WI38 (cell line): Measurements from ENCODE around the gene MARS1.
A peak's percentile ranks its signal among the peaks of the same experiment; 100 is the strongest.
"Not testable (repeated sequence)": the region's sequence is repeated elsewhere in the genome, so short reads cannot be mapped to it uniquely, and the experiment has no call there.

Experiments
- H3K4me3 ChIP-seq: 2 replicates; pipeline ENCODE4 v1.5.1; 2011; ENCODE audit warnings: low read depth, mild to moderate bottlenecking, control low read depth, low read length
- TF ChIP-seq, protein P1 (sequence below): IDR thresholded peaks from 2 replicates; pipeline ENCODE4 v1.5.1; 2012; ENCODE audit warnings: low read depth, mild to moderate bottlenecking, control low read depth, low read length

Gene MARS1

GRCh38 chr12:57489157-57489641, 1.3 kb downstream of the MARS1 start:
- H3K4me3 ChIP-seq, result peak overlapping the region; percentile 99
- TF ChIP-seq, protein P1, sequence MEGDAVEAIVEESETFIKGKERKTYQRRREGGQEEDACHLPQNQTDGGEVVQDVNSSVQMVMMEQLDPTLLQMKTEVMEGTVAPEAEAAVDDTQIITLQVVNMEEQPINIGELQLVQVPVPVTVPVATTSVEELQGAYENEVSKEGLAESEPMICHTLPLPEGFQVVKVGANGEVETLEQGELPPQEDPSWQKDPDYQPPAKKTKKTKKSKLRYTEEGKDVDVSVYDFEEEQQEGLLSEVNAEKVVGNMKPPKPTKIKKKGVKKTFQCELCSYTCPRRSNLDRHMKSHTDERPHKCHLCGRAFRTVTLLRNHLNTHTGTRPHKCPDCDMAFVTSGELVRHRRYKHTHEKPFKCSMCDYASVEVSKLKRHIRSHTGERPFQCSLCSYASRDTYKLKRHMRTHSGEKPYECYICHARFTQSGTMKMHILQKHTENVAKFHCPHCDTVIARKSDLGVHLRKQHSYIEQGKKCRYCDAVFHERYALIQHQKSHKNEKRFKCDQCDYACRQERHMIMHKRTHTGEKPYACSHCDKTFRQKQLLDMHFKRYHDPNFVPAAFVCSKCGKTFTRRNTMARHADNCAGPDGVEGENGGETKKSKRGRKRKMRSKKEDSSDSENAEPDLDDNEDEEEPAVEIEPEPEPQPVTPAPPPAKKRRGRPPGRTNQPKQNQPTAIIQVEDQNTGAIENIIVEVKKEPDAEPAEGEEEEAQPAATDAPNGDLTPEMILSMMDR, result no peak

DNA sequence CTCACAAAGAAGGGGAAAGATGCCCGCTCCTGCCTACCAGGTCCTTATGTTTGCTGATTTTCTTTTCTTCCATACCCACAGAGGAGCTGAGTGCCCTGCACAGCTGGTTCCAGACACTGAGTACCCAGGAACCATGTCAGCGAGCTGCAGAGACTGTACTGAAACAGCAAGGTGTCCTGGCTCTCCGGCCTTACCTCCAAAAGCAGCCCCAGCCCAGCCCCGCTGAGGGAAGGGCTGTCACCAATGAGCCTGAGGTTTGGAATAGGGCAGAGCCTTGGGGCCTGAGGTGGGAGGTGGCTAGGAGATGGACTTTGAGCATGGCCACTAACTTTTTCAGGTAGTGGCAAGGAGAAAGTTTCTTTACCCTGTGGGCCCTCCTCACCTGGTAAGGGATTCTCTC, 2.3 kb downstream of the MARS1 start:
- TF ChIP-seq, protein P1, result no peak
- no peak overlapping the region for H3K4me3 ChIP-seq

DNA sequence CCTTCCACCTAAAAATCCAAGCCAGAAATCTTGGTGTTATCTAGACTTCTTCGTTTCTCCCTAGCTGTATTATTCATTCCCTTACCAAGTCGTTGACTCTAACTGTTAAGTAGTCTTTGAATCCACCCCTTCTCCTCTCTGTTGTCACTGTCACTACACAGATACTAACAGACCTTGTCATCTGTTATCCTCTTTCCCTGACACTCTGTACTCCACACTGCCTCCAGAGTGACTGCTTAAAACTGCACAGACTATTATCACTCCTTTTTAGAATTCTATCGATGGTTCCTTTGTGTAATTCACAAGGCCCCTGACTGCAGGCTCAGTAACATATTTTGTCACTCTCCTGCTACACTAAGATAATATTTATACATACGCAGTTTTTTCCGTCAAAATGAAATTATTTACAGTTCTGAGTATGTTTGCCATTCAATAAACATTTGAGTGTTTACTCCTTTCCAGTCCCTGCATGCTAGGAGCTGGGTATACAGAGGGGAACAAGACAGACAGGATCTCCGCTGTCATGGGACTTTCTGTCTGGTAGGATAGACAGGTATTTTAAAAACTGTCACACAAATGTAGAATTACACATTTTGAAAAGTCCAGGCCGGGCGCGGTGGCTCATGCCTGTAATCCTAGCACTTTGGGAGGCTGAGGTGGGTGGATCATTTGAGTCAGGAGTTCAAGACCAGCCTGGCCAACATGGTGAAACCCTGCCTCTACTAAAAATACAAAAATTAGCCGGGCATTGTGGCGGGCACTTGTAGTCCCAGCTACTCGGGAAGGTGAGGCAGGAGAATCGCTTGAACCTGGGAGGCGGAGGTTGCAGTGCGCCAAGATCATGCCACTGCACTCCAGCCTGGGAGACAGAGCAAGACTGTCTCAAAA, 3.8 kb downstream of the MARS1 start:
- no peak overlapping the region for H3K4me3 ChIP-seq
- TF ChIP-seq, protein P1, result no peak

DNA sequence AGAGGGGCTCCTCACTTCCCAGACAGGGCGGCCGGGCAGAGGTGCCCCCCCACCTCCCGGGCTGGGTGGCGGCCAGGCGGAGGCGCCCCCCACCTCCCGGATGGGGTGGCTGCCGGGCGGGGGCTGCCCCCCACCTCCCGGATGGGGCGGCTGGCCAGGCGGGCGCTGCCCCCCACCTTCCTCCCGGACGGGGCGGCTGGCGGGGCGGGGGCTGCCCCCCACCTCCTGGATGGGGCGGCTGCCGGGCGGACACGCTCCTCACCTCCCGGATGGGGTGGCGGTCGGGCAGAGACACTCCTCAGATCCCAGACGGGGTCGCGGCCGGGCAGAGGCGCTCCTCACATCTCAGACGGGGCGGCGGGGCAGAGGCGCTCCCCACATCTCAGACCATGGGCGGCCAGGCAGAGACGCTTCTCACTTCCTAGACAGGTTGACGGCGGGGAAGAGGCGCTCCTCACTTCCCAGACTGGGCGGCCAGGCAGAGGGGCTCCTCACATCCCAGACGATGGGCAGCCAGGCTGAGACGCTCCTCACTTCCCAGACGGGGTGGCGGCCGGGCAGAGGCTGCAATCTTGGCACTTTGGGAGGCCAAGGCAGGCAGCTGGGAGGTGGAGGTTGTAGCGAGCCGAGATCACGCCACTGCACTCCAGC, 7.3 kb downstream of the MARS1 start:
- H3K4me3 ChIP-seq, result not testable (repeated sequence)

GRCh38 chr12:57496822-57497221, 9.0 kb downstream of the MARS1 start:
- TF ChIP-seq, protein P1, result no peak

GRCh38 chr12:57497223-57498131, 9.6 kb downstream of the MARS1 start:
- H3K4me3 ChIP-seq, result no peak overlapping the region
- TF ChIP-seq, protein P1, result no peak

More at GRCh38 chr12:57496822-57497221, 9.0 kb downstream of the MARS1 start:
- H3K4me3 ChIP-seq, result no peak overlapping the region

DNA sequence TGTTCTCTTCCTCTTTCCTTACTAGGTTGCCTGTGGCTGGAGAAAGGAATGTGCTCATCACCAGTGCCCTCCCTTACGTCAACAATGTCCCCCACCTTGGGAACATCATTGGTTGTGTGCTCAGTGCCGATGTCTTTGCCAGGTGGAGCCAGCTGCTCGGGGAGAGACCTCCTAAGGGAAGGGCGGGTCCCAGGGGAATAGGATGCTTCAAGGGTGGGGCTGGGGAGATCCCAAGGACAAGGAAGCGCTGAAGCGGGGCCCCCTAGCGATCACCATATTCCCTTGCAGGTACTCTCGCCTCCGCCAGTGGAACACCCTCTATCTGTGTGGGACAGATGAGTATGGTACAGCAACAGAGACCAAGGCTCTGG, 10.2 kb downstream of the MARS1 start:
- TF ChIP-seq, protein P1, result no peak
- H3K4me3 ChIP-seq, result no peak overlapping the region
